Measurements from ENCODE around the gene H6PD. TPM values are rescaled to one million over a fixed set of nuclear protein-coding genes. Genes with fewer than 3 reads are reported as not detected.
A peak's percentile ranks its signal among the peaks of the same experiment; 100 is the strongest.

H6PD gene
- total RNA-seq, 1 donor, result 27.2 TPM

- no peak overlapping the region for H3K4me3 ChIP-seq (ENCODE audit: low read depth, low read length)
- DNase-seq (ENCODE audit: low read depth), result no peak
- TF ChIP-seq CTCF (IDR thresholded peaks at IDR 0.05; ENCODE audit: insufficient read depth, low read depth, low read length), result no peak
Measured at GRCh38 chr1:9192578-9193232, 41.9 kb upstream of the H6PD start.

GRCh38 chr1:9193233-9193625, 41.3 kb upstream of the H6PD start:
- DNase-seq (ENCODE audit: low read depth), result peak; percentile 84
- no peak for TF ChIP-seq CTCF (IDR thresholded peaks at IDR 0.05; ENCODE audit: insufficient read depth, low read depth, low read length)
- no peak overlapping the region for H3K4me3 ChIP-seq (ENCODE audit: low read depth, low read length)

GRCh38 chr1:9194024-9194423, 40.5 kb upstream of the H6PD start:
- no peak for TF ChIP-seq CTCF (IDR thresholded peaks at IDR 0.05; ENCODE audit: insufficient read depth, low read depth, low read length)
- DNase-seq (ENCODE audit: low read depth), result no peak
- H3K4me3 ChIP-seq (ENCODE audit: low read depth, low read length), result no peak overlapping the region

- H3K4me3 ChIP-seq (ENCODE audit: low read depth, low read length), result no peak overlapping the region
- no peak for TF ChIP-seq CTCF (IDR thresholded peaks at IDR 0.05; ENCODE audit: insufficient read depth, low read depth, low read length)
- DNase-seq (ENCODE audit: low read depth), result no peak
Measured at GRCh38 chr1:9195651-9196050, 38.9 kb upstream of the H6PD start.

- peak; percentile 95 for DNase-seq (ENCODE audit: low read depth)
- peak overlapping the region; percentile 32 for H3K4me3 ChIP-seq (ENCODE audit: low read depth, low read length)
- TF ChIP-seq CTCF (IDR thresholded peaks at IDR 0.05; ENCODE audit: insufficient read depth, low read depth, low read length), result peak; percentile 74
Measured at GRCh38 chr1:9196129-9197040, 38.2 kb upstream of the H6PD start.

- H3K4me3 ChIP-seq (ENCODE audit: low read depth, low read length), result no peak overlapping the region
- DNase-seq (ENCODE audit: low read depth), result no peak
- TF ChIP-seq CTCF (IDR thresholded peaks at IDR 0.05; ENCODE audit: insufficient read depth, low read depth, low read length), result no peak
Measured at GRCh38 chr1:9197186-9198099, 37.1 kb upstream of the H6PD start.

All from fibroblast of villous mesenchyme (primary cell).